GM19238 (cell line): ENCODE measurements around the gene FRMD7.

Source experiments
- DNase-seq: peaks from one replicate; pipeline ENCODE4 v3.0.0; 2011; ENCODE audit warnings: low spot score; ENCODE audit not compliant: insufficient read length

Gene FRMD7

DNA sequence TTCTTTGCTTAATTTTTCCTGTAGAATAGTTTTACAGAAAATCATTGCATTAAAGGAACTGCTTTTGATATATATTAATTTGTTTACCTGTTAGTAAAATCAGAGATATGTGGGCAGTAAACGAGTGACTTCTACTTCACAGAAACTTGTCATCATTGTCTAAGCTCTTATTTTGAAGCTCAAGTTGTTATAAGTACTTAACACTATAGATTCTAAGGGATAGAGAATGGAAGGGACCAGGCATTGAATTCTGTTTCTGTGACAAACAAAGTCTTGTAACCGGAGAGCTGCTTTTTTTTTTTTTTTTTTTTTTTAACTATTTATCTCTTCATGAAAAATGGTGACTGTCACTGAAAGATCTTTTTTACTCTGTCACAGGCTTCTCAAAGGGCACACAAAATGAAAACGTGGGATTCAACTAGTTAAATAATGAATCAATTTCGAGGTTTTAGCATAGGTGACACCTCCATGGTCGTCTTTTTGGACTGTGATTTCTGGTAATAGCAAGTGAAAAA, 90.3 kb downstream of the FRMD7 start:
- DNase-seq: no peak

DNA sequence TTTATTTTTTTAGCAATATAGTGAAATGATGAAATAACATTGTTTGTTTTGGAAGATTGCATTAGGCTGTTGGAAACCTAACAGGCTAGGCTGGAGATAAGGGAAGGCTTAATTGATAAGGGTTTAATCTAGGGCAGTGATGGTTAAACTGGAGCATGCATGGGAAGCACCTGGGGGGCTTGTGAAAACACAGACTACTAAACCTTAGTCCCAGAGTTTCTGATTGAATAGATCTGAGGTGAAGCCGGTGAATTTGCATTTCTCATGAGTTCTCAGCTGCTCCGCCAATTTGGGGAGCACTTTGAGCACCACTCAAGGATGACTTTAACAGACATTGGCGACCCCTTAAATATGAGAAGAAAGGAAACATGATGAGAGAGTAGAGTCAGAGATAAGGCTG, 93.2 kb downstream of the FRMD7 start:
- DNase-seq: no peak

DNA sequence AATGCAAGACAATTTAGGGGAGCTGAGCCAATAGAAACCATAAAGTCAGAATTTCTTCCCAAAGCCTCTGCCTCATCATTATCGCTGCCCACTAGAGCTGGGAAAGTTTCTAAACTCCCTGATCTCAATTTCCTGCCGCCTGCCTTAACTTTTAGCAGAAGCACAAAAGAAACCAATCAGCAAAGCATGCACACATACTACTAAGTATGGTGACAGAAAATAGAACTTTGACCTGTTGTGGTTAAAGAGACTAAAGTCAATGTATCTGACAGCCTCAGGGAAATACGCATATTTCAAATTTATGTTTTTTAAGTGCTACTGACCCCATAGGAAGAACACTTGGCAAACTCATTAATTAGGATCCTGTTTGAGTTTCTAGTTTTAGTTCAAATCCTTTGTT, 94.7 kb downstream of the FRMD7 start:
- DNase-seq: no peak

DNA sequence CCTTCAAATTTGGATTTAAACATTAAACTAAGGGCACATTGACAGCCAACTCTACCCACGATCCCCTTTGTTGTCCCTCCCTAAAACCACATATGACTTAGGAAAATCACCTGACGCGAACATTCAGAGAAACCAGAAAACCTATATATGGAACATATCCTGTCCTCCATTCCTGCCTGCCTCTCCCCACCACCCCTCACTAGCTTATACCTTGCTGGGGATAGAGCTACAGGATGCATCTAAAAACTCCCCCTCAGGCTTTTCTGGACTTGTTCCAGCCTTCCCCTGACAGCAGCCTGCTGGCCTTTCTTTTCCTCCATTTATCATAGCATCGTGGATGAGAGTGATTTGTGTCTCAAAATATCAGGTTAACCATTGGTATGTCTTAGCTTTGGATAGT, 96.0 kb downstream of the FRMD7 start:
- DNase-seq: no peak

DNA sequence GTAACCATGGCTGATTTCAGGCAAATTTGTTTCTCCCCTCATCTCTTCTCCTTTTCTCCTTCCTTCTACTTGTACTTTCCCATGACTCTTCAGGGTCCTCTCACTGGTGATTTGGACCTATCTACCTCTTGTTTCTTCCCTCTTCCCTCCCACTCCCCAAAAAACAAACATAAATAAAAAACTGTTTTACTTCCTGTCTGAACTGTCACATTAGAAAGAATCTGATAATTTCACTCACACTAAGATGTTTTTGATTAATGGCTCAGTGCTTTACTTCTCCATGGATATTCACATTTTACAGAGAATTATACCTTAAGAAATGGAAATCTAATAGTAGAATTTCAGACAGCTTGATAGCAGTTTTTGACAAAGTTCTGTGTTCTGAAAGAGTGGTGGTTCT, 97.6 kb downstream of the FRMD7 start:
- DNase-seq: no peak
